Progenitor cell of endocrine pancreas (in vitro differentiated cells): ENCODE results near the gene NFXL1. TPM values are rescaled to one million over a fixed set of nuclear protein-coding genes. Genes with fewer than 3 reads are reported as not detected.

ENCODE experiments used
- DNase-seq: peaks from one replicate; pipeline ENCODE4 v3.0.0; 2021; ENCODE audit warnings: low spot score; ENCODE audit not compliant: unreplicated experiment
- H3K27ac Mint-ChIP-seq: 2 replicates; pipeline ENCODE4 v1.8.0; 2021; ENCODE audit warnings: mild to moderate bottlenecking, moderate library complexity, mixed read lengths
- H3K27me3 Mint-ChIP-seq: 2 replicates; pipeline ENCODE4 v1.8.0; 2021; ENCODE audit warnings: mixed read lengths
- H3K36me3 Mint-ChIP-seq: 2 replicates; pipeline ENCODE4 v1.8.0; 2022; ENCODE audit warnings: mixed read lengths; ENCODE audit not compliant: insufficient read depth
- H3K4me1 Mint-ChIP-seq: 2 replicates; pipeline ENCODE4 v1.8.0; 2021; ENCODE audit warnings: low read depth, mixed read lengths
- H3K4me3 Mint-ChIP-seq: 2 replicates; pipeline ENCODE4 v1.8.0; 2021; ENCODE audit warnings: low read depth, mild to moderate bottlenecking, moderate library complexity, mixed read lengths
- H3K9me3 Mint-ChIP-seq: 2 replicates; pipeline ENCODE4 v1.8.0; 2021; ENCODE audit warnings: low read depth, mixed read lengths
- long read RNA-seq: library from polyadenylated mRNA; unstranded; transcript quantifications from one replicate; pipeline ENCODE4 v2.0.0, GENCODE V29; 2020
- total RNA-seq: library from RNA; stranded (reverse); gene quantifications from 2 replicates; pipeline ENCODE4 v1.2.1, GENCODE V29; 2021
- TF ChIP-seq, protein P1 (sequence below): fragments of 200-600 bp; sonication (generic); IDR thresholded peaks from one replicate; pipeline ENCODE4 v1.5.0; 2021; ENCODE audit warnings: antibody characterized with exemption, mild to moderate bottlenecking; ENCODE audit not compliant: unreplicated experiment

Gene NFXL1
- 39.3 and 39.6 TPM in 2 replicates for total RNA-seq
- long read RNA-seq, transcript NFXL1-202 (23 exons, 3,728 nt), result major isoform, 21 of 118 reads
- long read RNA-seq, partial matches to known transcripts, result 81 of 118 reads
- long read RNA-seq, other reads (novel, unspliced or antisense), result 11 of 118 reads

DNA sequence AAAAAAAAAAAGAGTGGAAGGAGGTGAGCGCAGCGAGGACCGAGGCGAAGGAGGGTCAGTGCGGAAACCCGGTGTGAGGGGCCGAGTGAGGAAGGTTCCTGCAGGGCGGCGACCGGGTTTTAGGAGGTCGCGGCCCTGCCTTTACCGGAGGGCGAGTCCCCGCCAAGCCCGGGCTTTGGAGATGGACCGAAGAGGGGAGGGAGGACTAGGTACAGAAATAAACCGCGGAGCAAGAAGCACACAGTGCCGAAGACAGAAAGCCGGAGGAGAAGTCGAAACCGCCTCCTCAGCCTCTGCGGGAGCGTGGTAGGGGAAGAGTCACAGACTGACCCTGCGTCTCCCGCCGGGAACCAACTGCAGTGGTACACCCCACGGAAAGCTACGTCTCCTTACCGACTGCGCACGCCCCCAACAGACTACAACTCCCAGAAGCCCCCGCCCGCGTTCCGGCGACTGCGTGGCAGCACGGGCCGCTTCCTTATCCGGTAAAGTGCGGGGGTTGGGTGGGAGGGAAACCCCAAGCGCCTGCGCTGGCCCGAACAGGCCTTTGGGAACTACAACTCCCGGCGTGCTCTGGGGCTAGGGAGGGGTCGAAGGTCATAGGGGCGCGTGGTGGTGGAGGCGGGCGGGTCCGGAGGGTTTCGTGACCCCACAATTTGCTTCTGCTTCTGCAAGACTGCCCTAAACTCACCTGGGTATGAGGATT is at the start of gene NFXL1:
NFXL1 (minus strand) TSS at position 364 of the 706 bp plus-strand sequence. CDS start 380 bp downstream, outside the sequence.
- Mint-ChIP-seq H3K36me3 (peaks cover 23% of the 10 kb centered on the region), H3K9me3 (peaks cover 17% of the 10 kb centered on the region), H3K27me3 (no peaks in the 10 kb centered on the region), H3K27ac (peak within 1 kb of the TSS; percentile 97), H3K4me3 (peak within 1 kb of the TSS; percentile 91), H3K4me1 (peaks cover 25% of the 10 kb centered on the region)
- peak; percentile 93 for DNase-seq
- TF ChIP-seq, protein P1, sequence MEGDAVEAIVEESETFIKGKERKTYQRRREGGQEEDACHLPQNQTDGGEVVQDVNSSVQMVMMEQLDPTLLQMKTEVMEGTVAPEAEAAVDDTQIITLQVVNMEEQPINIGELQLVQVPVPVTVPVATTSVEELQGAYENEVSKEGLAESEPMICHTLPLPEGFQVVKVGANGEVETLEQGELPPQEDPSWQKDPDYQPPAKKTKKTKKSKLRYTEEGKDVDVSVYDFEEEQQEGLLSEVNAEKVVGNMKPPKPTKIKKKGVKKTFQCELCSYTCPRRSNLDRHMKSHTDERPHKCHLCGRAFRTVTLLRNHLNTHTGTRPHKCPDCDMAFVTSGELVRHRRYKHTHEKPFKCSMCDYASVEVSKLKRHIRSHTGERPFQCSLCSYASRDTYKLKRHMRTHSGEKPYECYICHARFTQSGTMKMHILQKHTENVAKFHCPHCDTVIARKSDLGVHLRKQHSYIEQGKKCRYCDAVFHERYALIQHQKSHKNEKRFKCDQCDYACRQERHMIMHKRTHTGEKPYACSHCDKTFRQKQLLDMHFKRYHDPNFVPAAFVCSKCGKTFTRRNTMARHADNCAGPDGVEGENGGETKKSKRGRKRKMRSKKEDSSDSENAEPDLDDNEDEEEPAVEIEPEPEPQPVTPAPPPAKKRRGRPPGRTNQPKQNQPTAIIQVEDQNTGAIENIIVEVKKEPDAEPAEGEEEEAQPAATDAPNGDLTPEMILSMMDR, result no peak

DNA sequence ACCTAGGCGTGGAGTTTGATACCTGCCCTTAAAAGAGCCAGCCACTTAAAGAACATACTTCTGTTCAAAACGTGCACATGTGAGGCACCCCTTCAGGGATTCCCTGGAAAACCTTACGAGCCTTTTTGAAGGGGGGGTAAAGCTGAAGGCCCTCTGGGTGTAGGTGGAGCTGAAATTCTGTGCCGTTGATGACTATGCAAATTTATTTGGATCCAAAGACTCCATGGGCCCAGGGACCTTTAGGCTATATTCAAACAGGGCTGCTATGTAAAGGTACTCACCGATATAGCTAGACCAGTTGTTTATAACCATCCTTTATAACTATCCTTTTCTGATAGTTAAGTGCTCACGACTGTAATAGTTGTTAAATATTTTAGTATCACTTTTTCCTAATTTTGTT is 40.3 kb upstream of the NFXL1 start:
- no peak for DNase-seq
- Mint-ChIP-seq H3K36me3 (peaks cover 2% of the 10 kb centered on the region), H3K27ac (no peak overlapping the region), H3K9me3 (peaks cover 4% of the 10 kb centered on the region), H3K4me3 (no peak overlapping the region), H3K27me3 (no peaks in the 10 kb centered on the region), H3K4me1 (no peaks in the 10 kb centered on the region)
- TF ChIP-seq, protein P1, result no peak

DNA sequence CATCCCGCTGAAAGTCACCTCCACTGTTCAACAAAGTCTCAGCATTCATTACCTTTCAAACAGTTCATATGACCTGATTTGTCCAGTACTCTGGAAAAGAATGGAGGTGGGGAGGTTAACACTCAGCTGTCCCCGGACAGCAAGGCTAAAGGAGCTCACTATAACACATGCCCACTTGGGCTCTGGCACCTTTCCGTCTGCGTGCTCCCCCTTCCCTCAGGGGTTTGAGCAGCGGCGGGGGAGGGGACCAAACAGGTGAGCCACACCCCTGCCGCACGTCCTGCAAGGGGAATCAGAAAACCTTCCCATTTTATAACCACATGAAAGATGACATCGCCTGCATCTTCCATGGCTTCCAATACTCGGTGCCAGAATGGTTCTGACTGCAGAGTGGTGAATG is 39.9 kb upstream of the NFXL1 start:
- no peaks in the 10 kb centered on the region for H3K27me3 Mint-ChIP-seq
- peaks cover 2% of the 10 kb centered on the region for H3K36me3 Mint-ChIP-seq
- no peak for DNase-seq
- peaks cover 4% of the 10 kb centered on the region for H3K9me3 Mint-ChIP-seq
- no peak overlapping the region for H3K4me3 Mint-ChIP-seq
- no peaks in the 10 kb centered on the region for H3K4me1 Mint-ChIP-seq
- no peak overlapping the region for H3K27ac Mint-ChIP-seq
- TF ChIP-seq, protein P1, result no peak

DNA sequence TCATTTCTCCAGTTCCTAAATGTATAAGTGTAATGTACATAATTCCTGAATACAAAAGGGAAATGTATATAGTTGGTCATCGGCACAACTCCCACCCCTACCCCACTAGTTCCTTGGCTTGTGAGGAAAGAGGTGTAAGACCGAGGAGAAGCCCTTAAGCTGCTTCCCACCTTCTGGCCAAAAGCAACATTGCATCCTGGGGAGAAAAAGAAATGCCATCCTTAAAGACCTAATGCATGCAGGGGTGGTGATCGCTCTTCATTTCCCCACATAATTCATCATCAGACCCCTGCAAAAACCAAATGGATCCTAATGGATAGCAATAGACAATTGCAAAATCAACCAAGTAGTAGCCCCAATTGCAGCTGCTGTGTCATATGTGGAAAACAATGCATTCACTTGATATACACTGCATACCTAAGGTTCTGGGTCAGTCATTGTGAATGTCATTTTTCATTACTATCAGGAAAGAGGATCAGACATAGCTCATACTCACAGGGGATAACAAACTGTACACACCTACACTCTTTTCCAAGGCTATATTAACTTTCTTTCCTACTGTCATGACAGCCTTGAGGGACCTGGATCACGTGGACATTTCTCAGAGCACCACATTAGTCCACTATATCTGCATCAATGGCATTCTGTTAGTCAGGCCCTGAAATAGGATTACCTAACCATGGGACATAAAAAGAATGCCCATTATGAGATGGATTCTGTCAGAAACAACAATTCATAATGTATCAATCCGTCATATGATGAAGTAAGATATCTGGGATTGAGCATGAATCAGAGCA is 31.7 kb upstream of the NFXL1 start:
- TF ChIP-seq, protein P1, result peak; percentile 15

DNA sequence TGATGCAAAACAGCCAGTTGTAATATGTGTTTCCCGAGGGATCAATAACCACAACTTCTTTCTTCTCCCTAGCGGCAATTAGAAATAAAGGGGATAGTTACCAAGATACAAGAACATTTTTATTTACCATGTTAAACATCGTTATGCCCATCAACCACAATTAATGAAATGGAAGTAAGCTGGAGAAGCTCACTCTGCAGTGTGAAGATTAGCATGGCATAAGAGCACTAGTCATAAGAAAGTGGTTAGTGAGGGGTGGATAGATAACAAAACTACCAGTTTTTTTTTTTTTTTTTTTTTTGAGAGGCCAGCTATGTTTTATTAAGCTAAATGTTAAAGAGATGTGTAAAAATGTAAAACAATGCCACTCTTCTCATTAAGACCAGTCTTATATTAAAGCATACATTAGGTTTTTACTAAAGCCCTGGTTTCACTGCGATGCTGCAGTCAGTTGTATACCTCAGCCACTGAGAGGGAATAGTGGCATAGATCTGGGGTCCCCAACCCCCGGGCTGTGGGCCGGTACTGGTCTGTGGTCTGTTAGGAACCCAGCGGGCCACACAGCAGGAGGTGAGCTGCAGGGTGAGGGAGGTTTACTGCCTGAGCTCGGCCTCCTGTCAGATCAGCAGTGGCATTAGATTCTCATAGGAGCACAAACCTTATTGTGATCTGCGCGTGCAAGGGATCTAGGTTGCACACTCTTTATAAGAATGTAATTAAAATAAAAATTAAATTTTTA is 27.9 kb upstream of the NFXL1 start:
- no peak for DNase-seq
- Mint-ChIP-seq H3K4me1 (peaks cover 4% of the 10 kb centered on the region), H3K9me3 (no peaks in the 10 kb centered on the region), H3K36me3 (no peaks in the 10 kb centered on the region), H3K27ac (no peak overlapping the region), H3K4me3 (no peak overlapping the region), H3K27me3 (no peaks in the 10 kb centered on the region)
- TF ChIP-seq, protein P1, result no peak

More for the DNA sequence above, 31.7 kb upstream of the NFXL1 start:
- H3K27ac Mint-ChIP-seq, result no peak overlapping the region
- H3K9me3 Mint-ChIP-seq, result peaks cover 4% of the 10 kb centered on the region
- H3K4me3 Mint-ChIP-seq, result no peak overlapping the region
- H3K4me1 Mint-ChIP-seq, result no peaks in the 10 kb centered on the region
- peaks cover 2% of the 10 kb centered on the region for H3K36me3 Mint-ChIP-seq
- no peak for DNase-seq
- H3K27me3 Mint-ChIP-seq, result no peaks in the 10 kb centered on the region
